Left renal cortex interstitium (tissue), 4 donors: ENCODE measurements around the gene UBE2H. TPM values are rescaled to one million over a fixed set of nuclear protein-coding genes. Genes with fewer than 3 reads are reported as not detected.

Source experiments
- polyA plus RNA-seq, 4 donors: library from polyadenylated mRNA; unstranded; fragments of 120-200 nt; gene quantifications; one replicate each; pipeline ENCODE4 v1.2.1, GENCODE V29; 2013; ENCODE audit not compliant: insufficient read length in 4 of 4

The UBE2H gene
- polyA plus RNA-seq, 4 donors, result 103 to 127 (median 115) TPM

Other genes with a start within 250 kb of the UBE2H start
- gene ZC3HC1, start 98.4 kb upstream of the UBE2H start, polyA plus RNA-seq, result 10 to 100 TPM; 27.0 to 33.0 (median 29.7) TPM
- 10 to 100 TPM; 46.1 to 57.7 (median 49.7) TPM for gene KLHDC10, start 117.6 kb upstream of the UBE2H start, polyA plus RNA-seq